CD4-positive, CD25-positive, alpha-beta regulatory T cell (primary cell): ENCODE measurements around the gene SOX8. TPM values are rescaled to one million over a fixed set of nuclear protein-coding genes. Genes with fewer than 3 reads are reported as not detected.

Source experiments
- ATAC-seq, 2 donors: fragments of 150-1000 bp; cut with Tn5 transposase; one replicate each; pipeline ENCODE4 v1.10.0; 2021; ENCODE audit warnings: low read depth in 2 of 2, moderate number of reproducible peaks in 2 of 2, moderate library complexity in 1 of 2
- DNase-seq, 3 donors: peaks; one replicate each; pipeline versions ENCODE4 v3.0.0 to v3.0.0-alpha.2; 2012 to 2022; ENCODE audit warnings: mixed read lengths in 1 of 3
- H3K27ac ChIP-seq: one replicate; pipeline ENCODE4 v1.7.0; 2013; ENCODE audit warnings: mild to moderate bottlenecking, low read length; ENCODE audit not compliant: insufficient read depth, poor library complexity, severe bottlenecking
- H3K27me3 ChIP-seq: one replicate; pipeline ENCODE4 v1.7.0; 2013; ENCODE audit warnings: low read length; ENCODE audit not compliant: control insufficient read depth, insufficient read depth
- H3K36me3 ChIP-seq: one replicate; pipeline ENCODE4 v1.7.0; 2013; ENCODE audit warnings: mild to moderate bottlenecking, low read length, moderate library complexity; ENCODE audit not compliant: control insufficient read depth, insufficient read depth
- H3K4me1 ChIP-seq: 2 replicates; pipeline ENCODE4 v1.7.0; 2013; ENCODE audit warnings: mild to moderate bottlenecking, low read length; ENCODE audit not compliant: insufficient read depth, control insufficient read depth, poor library complexity, severe bottlenecking
- H3K4me3 ChIP-seq: one replicate; pipeline ENCODE4 v1.7.0; 2013; ENCODE audit warnings: low read depth, mild to moderate bottlenecking, low read length, moderate library complexity
- H3K9me3 ChIP-seq, 2 experiments: 1 replicate in 1 of 2; 2 replicates in 1 of 2; pipeline ENCODE4 v1.7.0; 2013; ENCODE audit warnings: low read length in 2 of 2, mild to moderate bottlenecking in 1 of 2, moderate library complexity in 1 of 2; ENCODE audit not compliant: control insufficient read depth in 2 of 2
- H3K27ac Mint-ChIP-seq, 3 donors: one replicate each; pipeline ENCODE4 v1.8.0; 2020 to 2022; ENCODE audit warnings: mild to moderate bottlenecking in 3 of 3, mixed read lengths in 3 of 3, moderate library complexity in 2 of 3
- H3K27me3 Mint-ChIP-seq: one replicate; pipeline ENCODE4 v1.8.0; 2022; ENCODE audit warnings: mild to moderate bottlenecking, mixed read lengths
- H3K36me3 Mint-ChIP-seq: one replicate; pipeline ENCODE4 v1.8.0; 2020; ENCODE audit warnings: mixed read lengths
- H3K4me1 Mint-ChIP-seq, 4 donors: one replicate each; pipeline ENCODE4 v1.8.0; 2020 to 2022; ENCODE audit warnings: mixed read lengths in 4 of 4, mild to moderate bottlenecking in 1 of 4
- H3K4me3 Mint-ChIP-seq, 4 donors: one replicate each; pipeline ENCODE4 v1.8.0; 2020 to 2022; ENCODE audit warnings: mild to moderate bottlenecking in 4 of 4, mixed read lengths in 4 of 4, moderate library complexity in 3 of 4
- H3K9me3 Mint-ChIP-seq, 7 donors: one replicate each; pipeline ENCODE4 v1.8.0; 2020 to 2022; ENCODE audit warnings: mixed read lengths in 7 of 7, mild to moderate bottlenecking in 3 of 7, moderate library complexity in 2 of 7
- polyA plus RNA-seq, 4 donors: library from polyadenylated mRNA; unstranded; fragments of 300-500 nt; fragmentation: Illumina TruSeq; gene quantifications; one replicate each; pipeline ENCODE4 v1.2.3, GENCODE V29; 2021
- total RNA-seq: library from RNA; stranded (reverse); gene quantifications from one replicate; pipeline ENCODE4 v1.2.3, GENCODE V29; 2022

SOX8 gene
- total and polyA plus RNA-seq, 5 donors from 2014 or later, result 0.16 to 1.1 (median 0.29) TPM

DNA sequence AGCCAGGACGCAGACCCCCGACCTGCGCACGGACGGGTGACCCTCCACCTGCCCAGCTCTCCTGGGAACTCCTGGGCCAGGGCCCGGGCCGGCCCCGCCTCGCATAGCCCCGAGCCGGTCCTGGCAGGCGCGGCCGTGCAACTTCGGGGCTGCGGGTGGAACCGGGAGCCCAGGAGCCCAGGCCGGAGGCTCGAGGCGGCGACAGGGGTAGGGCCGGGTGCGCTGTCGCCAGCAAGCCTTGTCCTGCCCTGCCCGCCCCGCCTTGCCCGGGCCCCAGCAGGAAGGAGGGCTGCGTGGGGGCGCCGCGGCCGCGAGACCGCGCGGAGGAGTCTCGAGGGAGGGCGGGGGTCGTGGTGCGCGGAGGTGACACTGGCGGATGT is 11.2 kb upstream of the SOX8 start:
- Histone ChIP-seq H3K4me3 (no peak overlapping the region), H3K4me1 (peaks cover 18% of the 10 kb centered on the region), H3K27ac (peak overlapping the region; percentile 76), H3K27me3 (no peaks in the 10 kb centered on the region), H3K9me3 (no peaks in the 10 kb centered on the region), H3K36me3 (peaks cover 3% of the 10 kb centered on the region)
- H3K4me1 Mint-ChIP-seq, result peaks cover 6 to 35% (median 12%) of the 10 kb centered on the region in 4 donors
- H3K9me3 Mint-ChIP-seq, result no peaks in the 10 kb centered on the region
- H3K27ac Mint-ChIP-seq, result peak overlapping the region in 1 of 3 donors; percentile 67
- ATAC-seq (no peak), DNase-seq (no peak)
- peak overlapping the region; percentile 78 to 84 (median 82) for H3K4me3 Mint-ChIP-seq
- no peaks in the 10 kb centered on the region for H3K27me3 Mint-ChIP-seq
- H3K36me3 Mint-ChIP-seq, result peaks cover 17% of the 10 kb centered on the region

DNA sequence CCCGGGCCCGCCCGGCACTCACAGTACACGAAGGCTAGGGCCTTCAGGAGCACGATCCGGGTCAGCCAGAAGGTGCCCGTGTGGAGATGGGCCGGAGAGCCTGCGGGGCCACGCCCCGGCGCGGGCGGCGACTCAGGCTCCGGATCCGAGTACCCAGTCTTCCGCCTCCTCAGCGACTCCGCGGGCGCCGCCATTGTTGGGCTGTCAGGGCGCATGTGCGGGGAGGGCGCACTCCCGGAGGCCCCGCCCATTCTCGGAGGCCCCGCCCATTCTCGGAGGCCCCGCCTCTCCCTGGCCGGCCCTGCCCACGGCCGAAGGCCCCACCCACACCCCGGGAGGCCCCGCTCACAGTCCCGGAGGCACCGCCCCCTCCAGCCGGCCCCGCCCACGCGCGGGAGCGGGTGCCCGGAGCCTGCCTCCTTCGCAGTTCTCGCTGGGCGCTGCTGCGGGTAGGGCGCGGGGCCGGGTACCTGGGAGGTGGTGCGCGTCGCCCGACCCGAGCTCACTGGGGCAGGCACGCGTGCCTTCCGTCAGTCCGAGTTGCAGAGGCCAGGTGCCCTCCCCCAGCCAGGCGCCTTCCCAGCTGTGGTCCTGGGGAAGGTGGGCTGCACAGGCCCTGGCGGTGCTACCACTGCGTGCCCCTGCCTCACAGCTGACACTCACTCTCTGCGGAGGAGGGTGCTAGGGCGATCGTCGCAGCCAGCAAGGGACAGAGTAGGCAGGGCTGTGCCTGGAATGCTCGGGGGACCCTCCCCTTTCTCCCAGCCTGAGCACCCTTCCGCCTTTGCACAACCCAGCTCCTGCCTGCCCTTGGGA is 10.6 kb upstream of the SOX8 start, which contains the start of gene LMF1:
LMF1 (minus strand) TSS at position 219 of the 816 bp plus-strand sequence; CDS start at position 215, 4 bp downstream.
- no peaks in the 10 kb centered on the region for H3K9me3 ChIP-seq
- H3K4me1 Mint-ChIP-seq, result peaks cover 6 to 29% (median 10%) of the 10 kb centered on the region in 4 donors
- ATAC-seq (peak; percentile 91 to 92), DNase-seq (peak; percentile 91 to 95 (median 92))
- H3K27ac Mint-ChIP-seq, result peak within 1 kb of the TSS in 2 of 3 donors; percentile 5 to 67
- peak within 1 kb of the TSS; percentile 82 to 97 (median 82) for H3K4me3 Mint-ChIP-seq
- peaks cover 18% of the 10 kb centered on the region for H3K4me1 ChIP-seq
- peaks cover 11% of the 10 kb centered on the region for H3K36me3 Mint-ChIP-seq
- H3K36me3 ChIP-seq, result peaks cover 3% of the 10 kb centered on the region
- peak within 1 kb of the TSS; percentile 32 for H3K4me3 ChIP-seq
- H3K27me3 ChIP-seq, result no peaks in the 10 kb centered on the region
- no peaks in the 10 kb centered on the region for H3K9me3 Mint-ChIP-seq
- H3K27me3 Mint-ChIP-seq, result no peaks in the 10 kb centered on the region
- H3K27ac ChIP-seq, result peak within 1 kb of the TSS; percentile 76

DNA sequence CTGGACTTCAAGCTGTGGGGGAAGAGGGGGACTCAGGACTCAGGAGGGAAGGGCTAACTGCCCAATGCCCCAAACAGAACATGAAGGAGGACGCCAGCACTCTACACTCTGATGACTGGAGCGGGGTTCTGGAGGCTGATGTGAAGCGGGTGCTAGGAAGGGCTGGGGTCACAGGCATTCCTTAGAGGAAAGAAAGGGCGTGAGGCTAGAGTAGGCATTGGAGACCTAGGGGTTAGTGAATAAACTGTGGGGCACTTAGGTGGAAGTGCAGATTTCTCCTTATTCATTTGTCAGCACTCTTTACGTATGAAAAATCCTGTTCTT is 10.0 kb upstream of the SOX8 start:
- no peaks in the 10 kb centered on the region for H3K27me3 Mint-ChIP-seq
- no peaks in the 10 kb centered on the region for H3K9me3 ChIP-seq
- no peak for ATAC-seq
- peaks cover 7% of the 10 kb centered on the region for H3K36me3 Mint-ChIP-seq
- H3K27ac ChIP-seq, result no peak overlapping the region
- no peaks in the 10 kb centered on the region for H3K9me3 Mint-ChIP-seq
- peaks cover 18% of the 10 kb centered on the region for H3K4me1 ChIP-seq
- H3K27ac Mint-ChIP-seq, result no peak overlapping the region
- peaks cover 3% of the 10 kb centered on the region for H3K36me3 ChIP-seq
- H3K4me1 Mint-ChIP-seq, result peaks cover 6 to 27% (median 10%) of the 10 kb centered on the region in 4 donors
- DNase-seq, result no peak
- peak overlapping the region; percentile 68 to 97 (median 80) for H3K4me3 Mint-ChIP-seq
- H3K27me3 ChIP-seq, result no peaks in the 10 kb centered on the region
- no peak overlapping the region for H3K4me3 ChIP-seq

DNA sequence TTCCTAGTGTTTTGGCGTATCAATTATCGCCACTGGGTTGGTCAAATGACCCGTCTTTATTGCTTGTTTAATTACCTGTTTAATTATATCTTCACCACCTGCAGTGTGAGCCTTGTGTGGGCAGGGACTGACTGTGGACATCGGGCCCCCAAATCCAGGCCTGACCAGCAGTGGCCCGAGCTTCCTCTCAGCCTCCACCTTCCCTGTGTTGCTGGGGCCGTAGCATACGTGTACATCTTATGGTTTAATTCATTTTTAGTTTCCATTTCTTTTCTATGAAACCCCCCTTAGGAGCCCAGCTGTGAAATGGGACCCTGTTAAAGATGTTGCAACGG is 9.6 kb upstream of the SOX8 start:
- H3K27ac ChIP-seq, result no peak overlapping the region
- peaks cover 18% of the 10 kb centered on the region for H3K4me1 ChIP-seq
- H3K9me3 ChIP-seq, result no peaks in the 10 kb centered on the region
- H3K27me3 ChIP-seq, result no peaks in the 10 kb centered on the region
- Mint-ChIP-seq H3K9me3 (no peaks in the 10 kb centered on the region), H3K4me1 (peaks cover 6 to 24% (median 10%) of the 10 kb centered on the region in 4 donors), H3K4me3 (peak overlapping the region; percentile 71 to 97 (median 80)), H3K36me3 (peaks cover 4% of the 10 kb centered on the region), H3K27ac (peak overlapping the region in 1 of 3 donors; percentile 15), H3K27me3 (no peaks in the 10 kb centered on the region)
- peaks cover 3% of the 10 kb centered on the region for H3K36me3 ChIP-seq
- ATAC-seq (no peak), DNase-seq (no peak)
- H3K4me3 ChIP-seq, result no peak overlapping the region

DNA sequence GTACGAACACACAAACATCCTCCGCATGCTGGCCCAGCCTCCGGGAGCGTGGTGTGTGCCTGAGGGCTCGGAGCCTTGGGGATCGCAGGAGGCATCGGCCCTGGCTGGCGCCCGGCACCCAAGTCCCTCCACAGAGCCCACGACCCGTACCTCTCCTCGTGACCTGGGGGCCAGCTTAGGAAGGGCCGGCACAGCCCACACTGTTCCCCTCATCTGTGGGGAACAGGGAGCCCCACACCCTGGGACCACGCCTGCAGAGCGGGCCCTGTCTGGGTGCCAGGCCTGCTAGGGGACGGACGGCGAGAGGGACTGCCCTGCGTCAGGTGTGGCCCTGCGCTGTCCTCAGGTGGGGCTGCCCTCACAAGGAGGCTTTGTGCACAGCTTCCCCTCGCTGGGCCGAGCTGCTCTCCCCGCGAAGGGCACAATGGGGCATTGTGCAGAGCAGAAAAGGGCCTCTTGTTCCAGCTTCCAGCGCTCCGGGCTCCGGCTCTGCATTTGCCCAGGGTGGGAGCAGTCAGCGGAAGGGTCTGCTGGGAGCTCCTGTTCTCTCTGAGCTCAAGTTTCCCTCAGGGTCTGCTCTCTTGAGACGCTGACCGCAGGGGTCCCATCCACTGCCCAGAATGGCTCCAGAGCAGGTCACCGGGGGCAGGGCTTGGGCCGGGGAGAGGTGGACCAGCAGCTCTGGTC is 9.1 kb upstream of the SOX8 start:
- DNase-seq, result no peak
- no peak for ATAC-seq

DNA sequence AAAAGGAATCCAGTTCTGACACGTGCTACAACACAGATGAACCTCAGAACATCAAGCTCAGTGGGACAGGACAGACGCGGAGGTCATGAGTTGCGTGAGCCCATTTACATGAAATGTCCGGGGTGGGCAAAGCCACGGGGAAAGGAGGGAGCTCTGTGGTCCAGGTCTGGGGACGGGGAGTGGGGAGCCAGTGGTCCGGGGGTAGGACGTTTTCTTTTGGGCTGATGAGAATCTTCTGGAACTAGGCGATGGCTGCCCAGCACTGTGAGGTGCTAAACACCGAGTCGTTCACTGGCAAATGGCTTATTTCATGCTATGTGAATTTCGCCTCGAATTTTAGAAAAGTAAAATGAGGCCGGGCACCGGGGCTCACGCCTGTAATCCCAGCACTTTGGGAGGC is 8.2 kb upstream of the SOX8 start:
- Mint-ChIP-seq H3K27ac (no peak overlapping the region), H3K9me3 (no peaks in the 10 kb centered on the region), H3K36me3 (peaks cover 4% of the 10 kb centered on the region), H3K4me3 (peak overlapping the region in 1 of 4 donors; percentile 15), H3K27me3 (no peaks in the 10 kb centered on the region), H3K4me1 (peaks cover 4 to 24% (median 6%) of the 10 kb centered on the region in 4 donors)
- Histone ChIP-seq H3K9me3 (no peaks in the 10 kb centered on the region), H3K36me3 (no peaks in the 10 kb centered on the region), H3K4me1 (peaks cover 18% of the 10 kb centered on the region), H3K27ac (no peak overlapping the region), H3K4me3 (no peak overlapping the region), H3K27me3 (peaks cover 2% of the 10 kb centered on the region)
- DNase-seq (no peak), ATAC-seq (no peak)

More for the DNA sequence above, 9.1 kb upstream of the SOX8 start:
- Mint-ChIP-seq H3K36me3 (peaks cover 4% of the 10 kb centered on the region), H3K9me3 (no peaks in the 10 kb centered on the region), H3K27ac (no peak overlapping the region), H3K27me3 (no peaks in the 10 kb centered on the region), H3K4me1 (peaks cover 6 to 24% (median 10%) of the 10 kb centered on the region in 4 donors), H3K4me3 (peak overlapping the region in 1 of 4 donors; percentile 97)
- H3K4me1 ChIP-seq, result peaks cover 18% of the 10 kb centered on the region
- H3K4me3 ChIP-seq, result no peak overlapping the region
- no peak overlapping the region for H3K27ac ChIP-seq
- no peaks in the 10 kb centered on the region for H3K27me3 ChIP-seq
- H3K9me3 ChIP-seq, result no peaks in the 10 kb centered on the region
- peaks cover 3% of the 10 kb centered on the region for H3K36me3 ChIP-seq

DNA sequence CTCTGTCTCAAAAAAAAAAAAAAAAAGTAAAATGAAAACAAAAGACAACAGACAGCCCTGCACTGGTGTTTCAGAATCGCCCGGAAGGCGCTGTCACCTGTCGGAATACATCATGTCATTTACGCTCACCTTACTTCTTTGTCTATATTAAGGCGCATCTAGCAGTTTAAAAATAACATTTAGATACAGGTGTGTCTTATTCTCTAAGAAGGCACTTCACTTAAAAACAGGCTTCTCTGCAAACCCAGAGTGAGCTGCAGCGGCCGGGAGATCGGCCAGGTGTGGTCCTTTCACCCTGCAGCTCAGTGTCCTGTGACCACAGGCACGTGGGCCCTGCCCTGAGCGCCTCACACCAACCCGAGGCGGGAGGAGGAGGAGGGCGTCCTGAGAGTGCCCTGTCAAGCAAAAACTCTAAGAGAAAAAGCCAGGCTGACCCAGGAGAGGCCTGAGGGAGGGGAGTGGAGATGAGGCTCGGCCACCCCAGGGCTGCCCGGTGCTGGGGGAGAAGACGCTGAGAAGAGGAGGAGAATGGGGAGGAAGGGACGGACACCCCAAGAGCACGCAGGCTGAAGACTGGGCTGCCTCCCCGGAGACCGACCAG is 7.5 kb upstream of the SOX8 start:
- H3K9me3 Mint-ChIP-seq, result no peaks in the 10 kb centered on the region
- peaks cover 0 to 20% (median 2%) of the 10 kb centered on the region in 4 donors for H3K4me1 Mint-ChIP-seq
- Histone ChIP-seq H3K36me3 (no peaks in the 10 kb centered on the region), H3K4me3 (no peak overlapping the region), H3K27ac (no peak overlapping the region), H3K4me1 (peaks cover 17% of the 10 kb centered on the region), H3K27me3 (peaks cover 2% of the 10 kb centered on the region), H3K9me3 (no peaks in the 10 kb centered on the region)
- no peak overlapping the region for H3K4me3 Mint-ChIP-seq
- ATAC-seq (no peak), DNase-seq (no peak)
- H3K27me3 Mint-ChIP-seq, result peaks cover 4% of the 10 kb centered on the region
- H3K27ac Mint-ChIP-seq, result no peak overlapping the region
- H3K36me3 Mint-ChIP-seq, result no peaks in the 10 kb centered on the region
